ENCODE data around the gene DHX16. TPM values are rescaled to one million over a fixed set of nuclear protein-coding genes. Genes with fewer than 3 reads are reported as not detected.

The DHX16 gene
- total and polyA plus RNA-seq, 2 donors (not counting 1 experiment from before 2014, with no cell fraction given): 51.1 to 71.7 TPM

- no peaks in the 10 kb centered on the region for H3K9me3 Mint-ChIP-seq (ENCODE audit: insufficient read depth)
- WGBS (ENCODE audit: insufficient coverage): 5% methylated on average over 8 of the region's 8 CpGs
Measured at GRCh38 chr6:30716879-30717128, 44.0 kb upstream of the DHX16 start.

More at GRCh38 chr6:30716879-30717128, 44.0 kb upstream of the DHX16 start:
- intact Hi-C loops (cut with micrococcal nuclease): loop anchor here (1.0 kb wide), 6 partner anchors 30 to 161 kb away; partner anchors contain the start of genes ABCF1, DHX16, GNL1 and MRPS18B
- H3K4me2 ChIP-seq (replicated peaks; ENCODE audit: low read depth, low read length, poor library complexity, severe bottlenecking): peak overlapping the region; percentile 76
- DNase-seq (no peak), ATAC-seq (ENCODE audit: low read depth) (no peak)
- peak overlapping the region; percentile 72 for H3K9ac ChIP-seq (ENCODE audit: low read length)
- H3K27ac ChIP-seq (ENCODE audit: low read length in 2 of 2): peak overlapping the region; percentile 91 to 94
- POLR2A ChIA-PET: interaction anchor here (0.6 to 9.8 kb wide), 11 partner anchors 10 to 160 kb away, joined by 3 to 216 read pairs (median 8); partner anchors contain the start of genes GNL1, MRPS18B, NRM and PPP1R10
- Mint-ChIP-seq H3K27ac (peak overlapping the region; percentile 99), H3K27me3 (no peaks in the 10 kb centered on the region), H3K4me3 (peak overlapping the region; percentile 96), H3K4me1 (peaks cover 38% of the 10 kb centered on the region)
- H4K20me1 ChIP-seq (ENCODE audit: control insufficient read depth, insufficient read depth, low read length, poor library complexity, severe bottlenecking): peaks cover 4% of the 10 kb centered on the region
- no peaks in the 10 kb centered on the region for H3K27me3 ChIP-seq (replicated peaks in 1 of 4; ENCODE audit: control extremely low read depth in 1 of 4, control insufficient read depth in 3 of 4, insufficient read depth in 4 of 4, low read length in 3 of 4)
- H2AFZ ChIP-seq (ENCODE audit: insufficient read depth, low read depth, low read length, poor library complexity, severe bottlenecking): peak overlapping the region; percentile 85
- H3K79me2 ChIP-seq (ENCODE audit: control insufficient read depth, insufficient read depth, low read length): peaks cover 36% of the 10 kb centered on the region
- peak overlapping the region; percentile 64 to 82 (median 80) for H3K4me3 ChIP-seq (ENCODE audit: control extremely low read depth in 1 of 5, extremely low read depth in 1 of 5, insufficient read depth in 1 of 5, low read depth in 2 of 5, low read length in 4 of 5)
- H3K9me3 ChIP-seq (ENCODE audit: control extremely low read depth in 1 of 3, control insufficient read depth in 2 of 3, insufficient read depth in 1 of 3, low read length in 2 of 3): no peaks in the 10 kb centered on the region
- TF ChIP-seq EZH2 (IDR thresholded peaks at IDR 0.05; ENCODE audit: borderline replicate concordance, insufficient read depth, low read depth, low read length, poor library complexity, severe bottlenecking): no peak
- TF ChIP-seq CTCF (IDR thresholded peaks at IDR 0.05): no peak
- peaks cover 0 to 24% of the 10 kb centered on the region in 2 experiments for H3K36me3 ChIP-seq (replicated peaks in 1 of 2; ENCODE audit: control extremely low read depth in 1 of 2, control insufficient read depth in 1 of 2, extremely low read depth in 1 of 2, insufficient read depth in 2 of 2, low read length in 1 of 2)
- peaks cover 19 to 29% of the 10 kb centered on the region in 2 donors for H3K4me1 ChIP-seq (ENCODE audit: control insufficient read depth in 2 of 2, insufficient read depth in 2 of 2, low read length in 2 of 2)
- CTCF ChIA-PET: interaction anchor here (0.5 to 22.5 kb wide), 8 partner anchors 14 to 187 kb away, joined by 3 to 963 read pairs (median 6); partner anchors contain the start of genes DHX16, MRPS18B, NRM and PPP1R10
